Transverse colon (tissue), 4 donors: ENCODE measurements around the gene OR12D1.

Experiments used
- CTCF ChIP-seq, 5 experiments: fragments of 200-600 bp in 3 of 5; fragments of 450-650 bp in 2 of 5; sonication (generic) in 3 of 5; IDR thresholded peaks; 1 replicate in 2 of 5; 2 replicates in 3 of 5; pipeline ENCODE4 v1.5.1; 2016 to 2017; ENCODE audit warnings: antibody characterized with exemption in 5 of 5, inconsistent platforms in 3 of 5, mild to moderate bottlenecking in 2 of 5, moderate library complexity in 1 of 5
- EP300 ChIP-seq: sonication (generic); formaldehyde crosslinking; IDR thresholded peaks from one replicate; pipeline ENCODE4 v1.6.1; 2017; ENCODE audit warnings: antibody characterized with exemption, low read depth
- POLR2A ChIP-seq: fragments of 450-650 bp; IDR thresholded peaks from one replicate; pipeline ENCODE4 v1.6.1; 2016; ENCODE audit warnings: antibody characterized with exemption, mild to moderate bottlenecking, moderate library complexity
- POLR2AphosphoS5 ChIP-seq, 3 donors: sonication (generic); formaldehyde crosslinking; IDR thresholded peaks; one replicate each; pipeline ENCODE4 v1.6.1; 2016; ENCODE audit warnings: antibody characterized with exemption in 3 of 3

DNA sequence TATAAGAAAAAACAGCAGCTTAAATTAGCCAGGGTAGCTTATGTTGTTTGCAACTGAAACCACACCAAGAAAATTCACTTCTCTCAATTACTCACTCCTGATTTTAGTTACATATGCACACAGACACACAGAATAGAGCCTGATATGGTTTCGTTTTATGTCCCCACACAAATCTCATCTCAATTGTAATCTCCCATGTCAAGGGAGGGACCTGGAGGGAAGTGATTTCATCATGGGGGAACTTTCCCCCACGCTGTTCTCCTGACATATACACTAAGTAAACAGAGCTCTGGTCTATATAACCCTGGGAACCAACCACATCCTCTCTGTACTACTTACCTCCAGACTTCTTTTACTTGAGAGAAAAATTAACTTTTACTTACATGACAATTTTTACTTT is 9.8 kb downstream of the OR12D1 start:
- TF ChIP-seq POLR2A (no peak), CTCF (IDR thresholded peaks at IDR 0.05) (no peak), EP300 (no peak), POLR2AphosphoS5 (IDR thresholded peaks at IDR 0.05) (no peak)
